ENCODE measurements around the gene PNPLA6.

- TF ChIP-seq, protein P1, sequence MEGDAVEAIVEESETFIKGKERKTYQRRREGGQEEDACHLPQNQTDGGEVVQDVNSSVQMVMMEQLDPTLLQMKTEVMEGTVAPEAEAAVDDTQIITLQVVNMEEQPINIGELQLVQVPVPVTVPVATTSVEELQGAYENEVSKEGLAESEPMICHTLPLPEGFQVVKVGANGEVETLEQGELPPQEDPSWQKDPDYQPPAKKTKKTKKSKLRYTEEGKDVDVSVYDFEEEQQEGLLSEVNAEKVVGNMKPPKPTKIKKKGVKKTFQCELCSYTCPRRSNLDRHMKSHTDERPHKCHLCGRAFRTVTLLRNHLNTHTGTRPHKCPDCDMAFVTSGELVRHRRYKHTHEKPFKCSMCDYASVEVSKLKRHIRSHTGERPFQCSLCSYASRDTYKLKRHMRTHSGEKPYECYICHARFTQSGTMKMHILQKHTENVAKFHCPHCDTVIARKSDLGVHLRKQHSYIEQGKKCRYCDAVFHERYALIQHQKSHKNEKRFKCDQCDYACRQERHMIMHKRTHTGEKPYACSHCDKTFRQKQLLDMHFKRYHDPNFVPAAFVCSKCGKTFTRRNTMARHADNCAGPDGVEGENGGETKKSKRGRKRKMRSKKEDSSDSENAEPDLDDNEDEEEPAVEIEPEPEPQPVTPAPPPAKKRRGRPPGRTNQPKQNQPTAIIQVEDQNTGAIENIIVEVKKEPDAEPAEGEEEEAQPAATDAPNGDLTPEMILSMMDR (IDR thresholded peaks at IDR 0.05), result no peak
- TF ChIP-seq, protein P2, sequence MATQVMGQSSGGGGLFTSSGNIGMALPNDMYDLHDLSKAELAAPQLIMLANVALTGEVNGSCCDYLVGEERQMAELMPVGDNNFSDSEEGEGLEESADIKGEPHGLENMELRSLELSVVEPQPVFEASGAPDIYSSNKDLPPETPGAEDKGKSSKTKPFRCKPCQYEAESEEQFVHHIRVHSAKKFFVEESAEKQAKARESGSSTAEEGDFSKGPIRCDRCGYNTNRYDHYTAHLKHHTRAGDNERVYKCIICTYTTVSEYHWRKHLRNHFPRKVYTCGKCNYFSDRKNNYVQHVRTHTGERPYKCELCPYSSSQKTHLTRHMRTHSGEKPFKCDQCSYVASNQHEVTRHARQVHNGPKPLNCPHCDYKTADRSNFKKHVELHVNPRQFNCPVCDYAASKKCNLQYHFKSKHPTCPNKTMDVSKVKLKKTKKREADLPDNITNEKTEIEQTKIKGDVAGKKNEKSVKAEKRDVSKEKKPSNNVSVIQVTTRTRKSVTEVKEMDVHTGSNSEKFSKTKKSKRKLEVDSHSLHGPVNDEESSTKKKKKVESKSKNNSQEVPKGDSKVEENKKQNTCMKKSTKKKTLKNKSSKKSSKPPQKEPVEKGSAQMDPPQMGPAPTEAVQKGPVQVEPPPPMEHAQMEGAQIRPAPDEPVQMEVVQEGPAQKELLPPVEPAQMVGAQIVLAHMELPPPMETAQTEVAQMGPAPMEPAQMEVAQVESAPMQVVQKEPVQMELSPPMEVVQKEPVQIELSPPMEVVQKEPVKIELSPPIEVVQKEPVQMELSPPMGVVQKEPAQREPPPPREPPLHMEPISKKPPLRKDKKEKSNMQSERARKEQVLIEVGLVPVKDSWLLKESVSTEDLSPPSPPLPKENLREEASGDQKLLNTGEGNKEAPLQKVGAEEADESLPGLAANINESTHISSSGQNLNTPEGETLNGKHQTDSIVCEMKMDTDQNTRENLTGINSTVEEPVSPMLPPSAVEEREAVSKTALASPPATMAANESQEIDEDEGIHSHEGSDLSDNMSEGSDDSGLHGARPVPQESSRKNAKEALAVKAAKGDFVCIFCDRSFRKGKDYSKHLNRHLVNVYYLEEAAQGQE (IDR thresholded peaks at IDR 0.05; ENCODE audit: insufficient read depth in 1 of 2, low read depth in 2 of 2, low read length in 1 of 2), result no peak
Observed at GRCh38 chr19:7502552-7502951, 33.0 kb upstream of the PNPLA6 start.

Measured in Panc1 (cell line).